Mesothelial cell of epicardium (in vitro differentiated cells): ENCODE data around the gene CD24. TPM values are rescaled to one million over a fixed set of nuclear protein-coding genes. Genes with fewer than 3 reads are reported as not detected.
"Not testable (repeated sequence)": the region's sequence is repeated elsewhere in the genome, so short reads cannot be mapped to it uniquely, and the experiment has no call there.

Source experiments
- DNase-seq, 2 experiments: peaks; one replicate each; pipeline ENCODE4 v3.0.0; 2021; ENCODE audit warnings: low spot score in 2 of 2; ENCODE audit not compliant: unreplicated experiment in 2 of 2
- H3K27ac Mint-ChIP-seq: 2 replicates; pipeline ENCODE4 v1.8.0; 2021; ENCODE audit warnings: mixed read lengths
- H3K27me3 Mint-ChIP-seq: 2 replicates; pipeline ENCODE4 v1.8.0; 2021; ENCODE audit warnings: low read depth, mixed read lengths
- H3K36me3 Mint-ChIP-seq: 2 replicates; pipeline ENCODE4 v1.8.0; 2021; ENCODE audit warnings: mixed read lengths
- H3K4me1 Mint-ChIP-seq: 2 replicates; pipeline ENCODE4 v1.8.0; 2021; ENCODE audit warnings: mixed read lengths
- H3K4me3 Mint-ChIP-seq: 2 replicates; pipeline ENCODE4 v1.8.0; 2021; ENCODE audit warnings: mild to moderate bottlenecking, moderate library complexity, mixed read lengths
- H3K9me3 Mint-ChIP-seq: 2 replicates; pipeline ENCODE4 v1.8.0; 2021; ENCODE audit warnings: mixed read lengths
- CTCF ChIP-seq: fragments of 200-600 bp; sonication (generic); IDR thresholded peaks from one replicate; pipeline ENCODE4 v1.5.0; 2021; ENCODE audit warnings: antibody characterized with exemption; ENCODE audit not compliant: unreplicated experiment
- total RNA-seq: library from RNA; stranded (reverse); gene quantifications from 3 replicates; pipeline ENCODE4 v1.2.1, GENCODE V29; 2021

Gene CD24
- 377 to 390 TPM (median 382 TPM) in 3 replicates for total RNA-seq

- peak within 1 kb of the TSS; percentile 96 for H3K27ac Mint-ChIP-seq
- DNase-seq: peak; percentile 84 to 86
- H3K9me3 Mint-ChIP-seq: no peaks in the 10 kb centered on the region
- H3K4me1 Mint-ChIP-seq: peaks cover 23% of the 10 kb centered on the region
- H3K4me3 Mint-ChIP-seq: peak within 1 kb of the TSS; percentile 97
- H3K27me3 Mint-ChIP-seq: peaks cover 7% of the 10 kb centered on the region
- H3K36me3 Mint-ChIP-seq: peaks cover 14% of the 10 kb centered on the region
- no peak for TF ChIP-seq CTCF
Observed at GRCh38 chr6:106974336-106974998, at the start of gene CD24. CD24 (minus strand) TSS chr6:106974729; CDS start chr6:106974646, 83 bp downstream.

GRCh38 chr6:107021446-107022185 lies 47.1 kb upstream of the CD24 start:
- Mint-ChIP-seq H3K36me3 (no peaks in the 10 kb centered on the region), H3K27ac (no peak overlapping the region), H3K9me3 (no peaks in the 10 kb centered on the region), H3K4me1 (peaks cover 5% of the 10 kb centered on the region), H3K27me3 (no peaks in the 10 kb centered on the region), H3K4me3 (no peak overlapping the region)
- no peak for DNase-seq
- TF ChIP-seq CTCF: no peak

GRCh38 chr6:107020239-107020638 lies 45.7 kb upstream of the CD24 start:
- TF ChIP-seq CTCF: no peak
- Mint-ChIP-seq H3K4me3 (no peak overlapping the region), H3K27ac (no peak overlapping the region), H3K4me1 (peaks cover 5% of the 10 kb centered on the region), H3K27me3 (no peaks in the 10 kb centered on the region), H3K9me3 (no peaks in the 10 kb centered on the region), H3K36me3 (no peaks in the 10 kb centered on the region)
- DNase-seq: no peak

GRCh38 chr6:107019628-107020027 lies 45.1 kb upstream of the CD24 start:
- H3K9me3 Mint-ChIP-seq, H3K27me3 Mint-ChIP-seq, H3K27ac Mint-ChIP-seq, H3K4me1 Mint-ChIP-seq, H3K36me3 Mint-ChIP-seq, DNase-seq, H3K4me3 Mint-ChIP-seq: not testable (repeated sequence)

- no peak for DNase-seq
- Mint-ChIP-seq H3K9me3 (no peaks in the 10 kb centered on the region), H3K4me1 (peaks cover 5% of the 10 kb centered on the region), H3K27ac (no peak overlapping the region), H3K4me3 (no peak overlapping the region), H3K36me3 (no peaks in the 10 kb centered on the region), H3K27me3 (no peaks in the 10 kb centered on the region)
- TF ChIP-seq CTCF: no peak
Observed at GRCh38 chr6:107019047-107019446, 44.5 kb upstream of the CD24 start.

- DNase-seq: no peak
- TF ChIP-seq CTCF: no peak
- no peaks in the 10 kb centered on the region for H3K4me1 Mint-ChIP-seq
- H3K27me3 Mint-ChIP-seq: no peaks in the 10 kb centered on the region
- no peaks in the 10 kb centered on the region for H3K36me3 Mint-ChIP-seq
- H3K4me3 Mint-ChIP-seq: no peak overlapping the region
- H3K9me3 Mint-ChIP-seq: no peaks in the 10 kb centered on the region
- H3K27ac Mint-ChIP-seq: no peak overlapping the region
Observed at GRCh38 chr6:107009499-107009898, 35.0 kb upstream of the CD24 start.
